MM.1S (cell line): ENCODE measurements around the gene NSMF.

Experiments used
- EZH2 ChIP-seq: fragments of 300-600 bp; sonication (generic); optimal IDR thresholded peaks from 2 replicates; pipeline ENCODE3; 2017; ENCODE audit warnings: low read depth, mild to moderate bottlenecking, antibody characterized with exemption, low read length, mixed read lengths
- EZH2phosphoT487 ChIP-seq: fragments of 300-600 bp; sonication (generic); IDR thresholded peaks from 2 replicates; pipeline ENCODE4 v1.6.1; 2018; ENCODE audit warnings: antibody characterized with exemption, low read length
- TF ChIP-seq, protein P1 (sequence below): fragments of 300-600 bp; sonication (generic); IDR thresholded peaks from 2 replicates; pipeline ENCODE4 v1.5.1; 2016; ENCODE audit warnings: antibody characterized with exemption, low read length, mixed read lengths

DNA sequence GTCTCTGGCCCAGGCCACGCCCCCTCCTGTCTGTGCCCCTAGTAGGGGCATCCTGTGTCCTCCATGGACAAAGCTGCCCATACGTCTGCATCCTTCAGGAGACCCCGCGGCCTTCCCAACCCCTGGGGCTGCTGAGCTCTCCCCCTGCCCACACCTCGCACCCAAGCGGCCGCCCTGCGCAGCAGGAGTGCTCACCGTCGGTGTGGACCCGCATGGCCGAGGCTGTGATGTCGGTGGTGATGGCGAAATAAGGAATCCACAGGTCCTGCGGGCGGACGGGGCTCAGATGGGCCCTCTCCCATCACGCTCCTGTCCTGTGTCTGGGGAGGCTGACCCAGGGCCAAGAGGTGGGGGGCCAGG lies 4.8 kb upstream of the NSMF start:
- TF ChIP-seq, protein P1, sequence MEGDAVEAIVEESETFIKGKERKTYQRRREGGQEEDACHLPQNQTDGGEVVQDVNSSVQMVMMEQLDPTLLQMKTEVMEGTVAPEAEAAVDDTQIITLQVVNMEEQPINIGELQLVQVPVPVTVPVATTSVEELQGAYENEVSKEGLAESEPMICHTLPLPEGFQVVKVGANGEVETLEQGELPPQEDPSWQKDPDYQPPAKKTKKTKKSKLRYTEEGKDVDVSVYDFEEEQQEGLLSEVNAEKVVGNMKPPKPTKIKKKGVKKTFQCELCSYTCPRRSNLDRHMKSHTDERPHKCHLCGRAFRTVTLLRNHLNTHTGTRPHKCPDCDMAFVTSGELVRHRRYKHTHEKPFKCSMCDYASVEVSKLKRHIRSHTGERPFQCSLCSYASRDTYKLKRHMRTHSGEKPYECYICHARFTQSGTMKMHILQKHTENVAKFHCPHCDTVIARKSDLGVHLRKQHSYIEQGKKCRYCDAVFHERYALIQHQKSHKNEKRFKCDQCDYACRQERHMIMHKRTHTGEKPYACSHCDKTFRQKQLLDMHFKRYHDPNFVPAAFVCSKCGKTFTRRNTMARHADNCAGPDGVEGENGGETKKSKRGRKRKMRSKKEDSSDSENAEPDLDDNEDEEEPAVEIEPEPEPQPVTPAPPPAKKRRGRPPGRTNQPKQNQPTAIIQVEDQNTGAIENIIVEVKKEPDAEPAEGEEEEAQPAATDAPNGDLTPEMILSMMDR: no peak
- TF ChIP-seq EZH2 (no peak), EZH2phosphoT487 (no peak)
